HG02938 (cell line): ENCODE results near the gene TOMM70.
"Not testable (repeated sequence)": the region's sequence is repeated elsewhere in the genome, so short reads cannot be mapped to it uniquely, and the experiment has no call there.

Experiments
- ATAC-seq: cut with Tn5 transposase; IDR thresholded peaks from one replicate; pipeline ENCODE4 v1.9.1; 2021; ENCODE audit warnings: mild to moderate bottlenecking, moderate library complexity; ENCODE audit not compliant: unreplicated experiment

The TOMM70 gene

DNA sequence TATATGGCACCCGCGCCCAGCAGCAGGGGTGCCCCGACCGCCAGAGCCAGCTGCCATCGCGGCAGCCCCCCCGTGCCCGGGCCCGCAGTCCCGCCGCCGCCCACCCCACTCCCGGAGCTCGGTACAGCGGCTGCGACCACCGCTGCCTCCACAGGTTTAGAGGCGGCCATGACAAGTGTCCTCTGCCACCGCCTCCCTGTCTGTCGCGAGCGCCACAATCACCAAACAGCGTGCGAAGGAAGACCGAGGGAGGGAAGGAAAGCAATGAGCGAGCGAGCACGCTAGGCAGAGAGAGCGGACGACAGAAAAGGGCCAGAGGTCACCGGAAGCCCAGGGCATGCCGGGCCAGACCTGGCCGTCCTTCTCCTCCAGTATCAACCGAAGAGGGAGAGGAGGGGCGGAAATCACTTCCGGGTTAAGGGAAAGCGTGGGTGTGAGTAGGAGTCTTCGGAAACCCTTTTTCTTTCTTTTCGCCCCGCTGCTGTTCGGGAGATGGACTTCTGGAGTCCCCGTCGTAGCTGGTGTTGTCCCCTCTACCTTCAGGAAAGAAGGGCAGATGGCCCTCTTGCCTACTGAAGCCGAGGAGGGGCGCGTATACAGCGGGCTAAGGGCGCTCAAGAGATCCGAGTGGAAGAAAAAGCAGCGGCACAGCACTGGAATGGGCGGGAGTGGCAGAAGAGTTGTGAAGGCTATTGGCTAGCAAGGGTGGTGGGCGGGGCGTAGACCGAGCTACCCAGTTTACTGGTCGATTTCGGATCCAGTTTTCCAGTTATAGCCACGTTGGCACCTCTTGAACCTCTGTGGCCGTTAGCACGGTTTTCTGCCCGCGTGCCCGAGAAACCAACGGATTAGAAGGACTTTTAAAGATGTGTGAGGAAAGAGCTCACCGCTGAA is at the start of gene TOMM70, which contains the start of gene LNP1:
TSS of gene TOMM70 (minus strand) at position 310 of the 894 bp plus-strand sequence. CDS start at position 170, 140 bp downstream.
TSS of gene LNP1 (plus strand) at position 760 of the 894 bp plus-strand sequence. CDS start 28,191 bp downstream, outside the sequence.
- ATAC-seq = peak; percentile 87

DNA sequence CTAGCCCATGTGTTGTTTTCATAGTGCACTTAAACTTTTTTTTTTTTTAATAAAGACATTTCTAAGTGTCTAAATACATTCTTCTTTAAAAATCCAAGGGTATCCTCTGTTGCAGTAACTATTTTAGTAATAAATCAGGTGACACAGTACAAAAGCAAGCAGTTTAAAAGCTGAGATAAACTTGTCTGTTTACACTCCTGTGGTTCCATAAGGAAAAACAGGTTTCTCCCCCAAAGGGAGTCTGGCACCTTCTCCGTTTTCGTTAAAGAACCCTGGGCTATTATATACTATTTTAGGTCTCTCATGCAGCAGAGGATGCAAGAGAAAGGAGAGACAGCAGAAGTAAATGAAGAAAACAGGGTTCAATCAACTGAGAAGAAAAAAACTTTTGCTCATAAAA is 48.3 kb upstream of the TOMM70 start:
- ATAC-seq = no peak

DNA sequence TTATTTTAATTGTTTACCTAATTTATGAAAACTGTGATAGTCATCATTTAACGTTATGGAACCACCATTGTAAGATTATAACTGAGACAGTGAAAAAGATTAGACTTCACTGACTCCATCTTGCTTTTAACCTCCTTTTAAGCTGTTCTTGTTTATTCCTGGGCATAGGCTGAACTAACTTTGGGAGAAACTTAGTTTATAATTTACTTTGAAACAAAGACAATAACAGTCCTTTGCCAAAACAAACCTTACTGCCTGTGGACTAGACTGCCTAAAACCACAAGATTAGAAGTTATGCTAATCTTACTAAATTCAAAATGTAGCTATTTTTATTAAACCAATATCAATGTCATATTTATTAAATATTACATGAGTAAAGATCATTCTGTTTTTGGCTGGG is 47.2 kb upstream of the TOMM70 start:
- no peak for ATAC-seq

DNA sequence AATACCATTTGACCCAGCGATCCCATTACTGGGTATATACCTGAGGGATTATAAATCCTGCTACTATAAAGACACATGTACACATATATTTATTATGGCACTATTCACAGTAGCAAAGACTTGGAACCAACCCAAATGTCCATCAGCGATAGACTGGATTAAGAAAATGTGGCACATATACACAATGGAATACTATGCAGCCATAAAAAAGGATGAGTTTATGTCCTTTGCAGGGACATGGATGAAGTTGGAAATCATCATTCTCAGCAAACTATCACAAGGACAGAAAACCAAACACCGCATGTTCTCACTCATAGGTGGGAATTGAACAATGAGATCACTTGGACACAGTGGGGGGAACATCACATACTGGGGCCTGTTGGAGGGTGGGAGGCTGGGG is 46.2 kb upstream of the TOMM70 start:
- ATAC-seq = not testable (repeated sequence)

DNA sequence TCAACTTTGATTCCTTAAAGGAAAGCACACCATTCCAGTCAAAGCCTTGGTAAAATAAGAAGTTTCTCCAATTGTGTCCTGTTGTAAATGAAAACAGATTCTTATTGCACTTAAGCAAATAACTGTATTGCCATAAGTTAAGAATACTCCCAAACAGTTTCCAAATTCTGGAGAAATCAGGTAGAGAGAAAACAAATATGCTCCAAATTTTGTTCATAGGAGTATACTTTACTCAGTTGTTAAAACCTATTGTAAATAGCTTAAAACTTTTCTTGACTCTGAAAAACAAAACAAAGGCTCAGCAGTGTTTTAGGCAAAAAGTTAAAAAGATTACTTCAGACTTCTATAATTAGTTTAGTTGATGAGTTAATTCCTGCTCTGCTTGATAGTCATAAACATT is 42.8 kb upstream of the TOMM70 start:
- no peak for ATAC-seq

DNA sequence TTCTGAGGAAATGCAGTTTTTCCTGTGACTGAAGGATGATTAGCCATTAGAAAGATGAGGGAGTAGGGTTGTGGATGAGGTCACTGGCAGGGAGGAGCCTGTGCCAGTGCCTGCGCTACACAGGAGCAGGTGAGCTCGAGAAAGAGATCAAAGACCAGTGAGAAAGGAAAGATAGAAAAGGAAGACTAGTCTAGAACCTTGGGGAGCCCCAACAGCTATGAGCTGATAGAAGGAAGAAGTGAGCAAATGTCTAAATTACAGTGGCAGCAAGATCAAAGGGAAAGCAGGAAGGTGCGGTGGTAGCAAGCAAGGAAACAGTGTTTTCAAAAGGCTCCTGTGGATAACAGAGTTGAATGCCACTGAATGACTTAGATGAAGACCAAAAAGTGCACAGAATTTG is 40.0 kb upstream of the TOMM70 start:
- no peak for ATAC-seq

DNA sequence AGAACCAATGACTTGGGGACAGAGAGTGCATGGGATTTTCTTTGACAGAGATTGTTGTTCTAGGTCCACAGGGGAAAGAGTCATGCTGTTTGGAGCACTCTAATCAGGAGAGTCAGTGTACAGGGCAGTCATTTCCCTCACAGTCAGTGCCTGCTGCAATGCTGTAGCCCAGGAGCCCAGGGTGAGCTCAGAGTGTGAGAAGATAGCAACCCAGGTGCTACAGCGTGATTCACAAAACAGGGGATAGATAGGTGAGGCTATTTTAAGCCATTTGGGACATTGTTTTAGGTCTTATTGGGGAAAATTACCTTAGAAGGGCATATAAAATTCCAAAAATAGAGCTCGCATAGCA is 37.7 kb upstream of the TOMM70 start:
- ATAC-seq = no peak

DNA sequence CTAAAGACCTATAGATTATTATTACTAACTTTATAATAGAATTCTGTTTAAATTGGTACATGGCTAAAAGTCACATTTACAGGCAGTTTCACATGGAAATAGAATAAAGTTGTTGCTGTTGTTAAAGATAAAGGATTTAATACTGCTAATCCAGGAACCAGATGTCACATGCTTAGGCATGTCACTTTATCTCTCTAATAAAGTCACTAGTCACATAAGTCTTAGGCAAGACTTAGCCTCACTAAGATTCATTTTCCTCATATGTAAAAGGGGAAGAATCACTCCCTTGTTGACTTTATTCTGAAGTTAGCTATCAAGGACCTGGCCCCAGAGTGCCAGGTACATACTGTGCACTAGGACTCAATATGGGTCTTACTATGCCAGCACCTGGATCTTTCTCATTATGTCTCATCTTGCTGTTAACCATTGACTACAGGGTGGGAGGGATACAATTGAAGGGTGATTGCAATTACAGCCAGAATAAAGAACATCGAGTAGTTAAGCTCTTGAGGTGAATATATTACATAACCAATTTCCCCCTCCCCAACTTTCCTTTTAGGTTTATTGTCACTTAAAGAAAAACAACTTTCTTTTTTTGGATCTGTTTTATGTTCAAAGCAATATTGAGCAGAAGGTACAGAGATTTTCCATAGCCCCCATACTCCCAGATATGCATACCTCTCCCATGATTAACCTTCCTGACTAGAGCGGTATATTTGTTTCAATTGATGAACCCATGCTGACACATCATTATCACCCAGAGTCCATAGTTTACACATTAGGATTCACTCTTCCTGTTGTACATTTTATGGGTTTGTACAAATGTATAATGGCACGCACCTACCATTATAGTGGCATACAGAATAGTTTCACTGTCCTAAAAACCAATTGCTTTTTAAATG is 37.1 kb upstream of the TOMM70 start:
- ATAC-seq = no peak

DNA sequence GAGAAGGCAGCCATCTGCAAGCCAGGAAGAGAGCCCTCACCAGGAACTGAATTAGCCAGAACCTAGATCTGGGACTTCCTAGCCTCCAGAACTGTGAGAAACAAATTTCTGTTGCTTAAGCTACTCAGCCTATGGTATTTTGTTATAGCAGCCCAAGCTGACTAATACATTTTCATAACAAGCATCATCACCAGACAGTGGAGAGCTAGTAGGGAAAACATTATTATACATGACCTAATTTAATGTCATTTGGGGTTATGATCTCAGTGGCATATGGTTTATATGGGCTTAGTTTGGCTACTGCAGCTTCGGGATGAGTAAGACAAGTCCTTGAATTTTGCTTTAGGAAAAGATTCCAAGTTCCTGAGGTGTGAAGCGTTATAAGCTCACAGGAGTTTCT is 36.1 kb upstream of the TOMM70 start:
- ATAC-seq = no peak

DNA sequence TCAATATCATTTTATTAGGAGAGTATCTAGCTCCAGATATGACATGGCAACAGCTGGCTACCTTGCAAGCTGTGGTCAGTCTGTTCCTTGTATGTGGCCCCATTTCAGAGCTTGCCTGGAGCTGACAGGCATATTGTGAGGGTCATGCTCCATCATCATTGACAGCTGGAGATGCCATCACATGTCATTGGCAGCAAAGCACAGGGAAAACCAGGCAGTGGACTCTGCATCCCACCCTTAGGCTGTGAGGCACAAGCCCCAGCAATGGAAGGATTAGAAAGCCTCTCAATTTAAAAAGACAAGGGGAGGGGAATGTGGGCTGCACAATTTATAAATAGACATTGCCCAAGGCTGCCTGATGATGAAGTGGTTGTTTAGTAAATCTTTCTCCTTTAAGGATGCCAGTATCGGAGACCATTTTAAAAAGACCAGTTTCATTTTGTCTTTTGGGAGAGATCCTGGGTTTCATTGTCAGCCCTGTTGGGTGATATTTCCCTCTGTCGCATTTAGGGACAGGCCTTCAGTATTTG is 28.4 kb upstream of the TOMM70 start:
- ATAC-seq = no peak

DNA sequence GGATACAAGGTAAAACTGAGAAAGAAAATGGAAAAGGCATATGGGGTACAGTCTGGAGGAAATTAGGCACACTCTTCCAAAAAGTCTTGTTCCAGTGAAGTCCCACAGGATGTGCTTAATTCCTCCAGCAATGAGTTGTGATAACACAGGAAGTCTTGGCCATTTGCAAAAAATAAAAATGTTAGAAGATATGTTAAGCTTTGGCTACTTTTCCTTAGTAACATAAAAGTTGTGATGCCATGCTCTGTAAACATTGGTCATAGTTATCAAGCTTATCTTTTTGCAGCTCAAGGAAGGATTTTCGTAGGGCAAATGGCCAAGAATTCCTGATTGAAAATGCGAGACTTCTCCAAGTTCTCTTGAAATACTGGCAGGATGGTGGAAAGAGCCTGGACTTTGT is 26.8 kb upstream of the TOMM70 start:
- ATAC-seq = no peak

DNA sequence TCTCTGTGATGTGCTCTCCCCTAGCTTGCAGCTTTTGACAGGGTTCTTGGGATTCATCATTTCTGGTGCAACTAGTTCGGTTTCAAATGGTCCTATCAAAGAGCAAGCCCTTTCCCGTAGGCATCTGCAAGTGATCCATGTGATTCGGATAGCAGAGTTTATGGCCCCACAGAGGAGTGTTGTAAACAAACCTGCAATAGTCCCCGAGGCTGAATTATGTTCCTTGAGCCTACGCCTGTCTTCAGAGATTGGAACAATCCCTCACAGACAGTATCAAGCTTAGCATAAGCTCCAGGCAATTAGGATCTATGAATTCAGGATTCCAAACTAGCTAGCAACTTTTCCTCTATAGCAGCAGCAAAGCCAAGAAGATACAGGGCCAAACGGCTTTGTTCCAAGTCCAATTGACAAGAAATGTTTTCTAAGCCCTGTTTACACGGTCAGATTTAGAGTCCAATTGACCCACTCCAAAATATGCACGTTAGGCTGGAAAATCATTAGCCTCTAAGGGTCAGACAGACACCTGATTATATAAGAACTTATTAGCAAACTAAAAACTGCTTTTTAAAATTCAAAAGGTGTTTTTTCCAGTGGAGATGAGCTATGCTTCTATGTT is 25.3 kb upstream of the TOMM70 start:
- no peak for ATAC-seq

DNA sequence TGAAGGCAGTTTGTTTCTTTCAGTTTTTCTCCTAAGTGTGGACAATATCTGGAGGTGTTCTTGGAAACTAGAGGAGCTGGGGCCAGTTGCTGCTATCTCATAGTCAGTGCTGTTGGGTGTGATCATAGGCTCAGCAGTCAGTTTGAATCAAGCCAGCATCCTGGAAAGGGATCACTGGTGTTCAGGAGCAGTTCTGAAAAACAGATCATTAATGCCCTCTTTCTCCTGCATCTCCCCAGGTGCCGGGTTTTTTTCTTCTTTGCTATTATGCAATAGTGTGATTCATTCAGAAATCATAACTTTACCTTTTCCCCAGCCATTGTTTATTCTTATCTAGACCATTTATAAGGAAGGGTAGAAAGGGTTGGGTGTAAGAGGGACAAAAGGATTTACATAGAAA is 24.4 kb upstream of the TOMM70 start:
- ATAC-seq = no peak

DNA sequence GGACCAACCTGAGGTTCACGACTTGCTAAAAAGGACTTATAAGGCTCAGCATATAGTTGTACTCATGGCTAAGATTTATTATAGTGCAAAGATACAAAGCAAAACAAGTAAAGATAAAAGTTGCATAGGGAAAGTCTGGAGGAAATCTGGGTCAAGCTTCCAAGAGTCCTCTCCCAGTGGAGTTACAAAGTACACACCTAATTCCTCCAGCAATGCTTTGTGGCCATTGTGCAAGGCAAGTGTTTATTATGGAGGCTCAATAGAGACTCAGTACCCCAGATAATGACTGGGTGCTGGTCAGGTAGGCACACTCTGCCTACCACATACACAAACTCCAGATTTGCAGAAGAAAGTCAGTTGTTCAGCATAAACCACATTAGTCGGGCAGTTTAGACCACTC is 23.4 kb upstream of the TOMM70 start:
- no peak for ATAC-seq

DNA sequence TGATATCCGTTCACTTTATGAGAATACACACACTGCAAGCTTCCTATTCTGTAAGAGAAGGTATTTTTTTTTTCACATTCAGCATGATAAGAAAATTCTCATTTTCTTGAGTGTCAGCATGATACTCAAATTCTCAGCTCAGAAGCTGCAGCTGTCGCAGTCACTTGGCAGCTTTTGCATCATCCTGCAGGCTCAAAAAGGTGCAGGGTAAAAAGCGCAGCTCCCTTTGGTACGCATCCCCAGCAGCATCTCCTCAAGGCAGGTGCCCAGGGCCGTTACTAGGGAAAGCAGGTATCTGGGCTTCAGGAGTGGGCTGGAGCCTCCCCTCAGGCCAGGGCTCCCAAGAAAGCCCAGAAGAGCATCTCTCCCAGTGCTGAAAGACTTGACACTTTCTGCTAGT is 22.7 kb upstream of the TOMM70 start:
- no peak for ATAC-seq

DNA sequence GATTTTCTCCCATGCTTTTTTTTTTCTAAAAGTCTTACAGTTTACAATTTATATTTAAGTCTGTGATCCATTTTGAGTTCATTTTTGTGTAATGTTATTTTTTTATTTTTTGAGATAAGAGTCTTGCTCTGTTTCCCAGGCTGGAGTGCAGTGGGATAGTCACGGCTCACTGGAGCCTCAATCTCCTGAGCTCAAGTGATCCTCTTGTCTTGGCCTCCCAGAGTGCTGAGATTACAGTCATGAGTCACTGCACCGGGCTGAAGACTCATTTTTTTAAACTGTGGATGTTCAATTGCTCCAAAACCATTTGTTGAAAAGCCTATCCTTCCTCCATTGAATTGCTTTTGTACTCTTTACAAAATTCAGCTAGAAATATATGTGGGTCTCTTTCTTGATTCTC is 20.0 kb upstream of the TOMM70 start:
- no peak for ATAC-seq

DNA sequence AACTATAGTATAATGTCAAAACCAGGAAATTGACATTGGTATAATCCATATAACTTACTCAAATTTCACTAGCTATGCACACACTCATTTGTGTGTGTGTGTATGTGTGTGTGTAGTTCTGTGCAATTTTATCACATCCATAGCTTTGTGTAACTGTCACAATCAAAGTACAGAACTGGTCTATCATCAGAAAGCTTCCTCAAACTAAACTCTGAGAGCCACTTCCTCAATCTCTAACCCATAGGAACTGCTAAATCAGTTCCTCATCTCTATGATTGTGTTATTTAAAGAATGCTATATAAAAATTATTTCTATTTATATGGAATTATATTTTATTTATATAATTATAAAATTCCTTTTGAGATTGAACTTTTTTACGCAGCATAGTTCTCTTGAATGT is 18.5 kb upstream of the TOMM70 start:
- ATAC-seq = no peak

DNA sequence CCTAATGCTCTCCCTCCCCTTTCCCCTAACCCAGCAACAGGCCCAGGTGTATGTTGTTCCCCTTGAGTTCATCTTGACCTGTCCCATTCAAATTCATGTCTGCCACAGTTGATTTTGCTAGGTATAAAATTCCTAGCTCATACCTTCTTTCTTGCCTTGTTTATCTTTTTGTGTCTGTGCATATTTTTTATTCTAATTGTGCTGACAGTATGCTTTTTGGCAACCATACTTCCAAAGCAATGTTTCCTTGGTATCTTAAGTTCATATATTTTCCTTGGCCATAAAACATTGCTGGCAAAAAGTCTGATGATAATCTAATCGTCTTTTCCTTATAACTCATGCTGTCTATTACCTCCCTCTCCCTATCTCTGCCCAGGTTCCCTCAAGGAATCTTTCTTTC is 16.0 kb upstream of the TOMM70 start:
- ATAC-seq = no peak

DNA sequence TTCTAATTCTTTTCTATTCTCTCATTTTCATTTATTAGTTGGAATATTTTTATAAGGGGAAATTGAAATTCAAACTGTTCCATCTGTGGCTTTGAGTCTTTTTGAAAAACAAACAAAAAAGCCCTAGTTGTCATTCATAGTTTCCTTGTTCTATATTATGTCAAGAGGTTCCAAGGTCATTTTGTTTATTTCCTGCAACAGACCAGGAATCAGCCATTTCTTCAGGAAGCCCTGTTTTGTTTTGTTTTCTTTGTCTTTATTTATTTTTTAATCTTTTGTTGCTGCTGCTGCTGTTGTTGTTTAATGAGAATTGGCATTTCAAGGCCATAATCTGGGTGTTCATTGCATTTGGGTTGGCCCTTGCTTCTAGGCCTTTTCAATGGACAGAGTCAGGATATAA is 15.3 kb upstream of the TOMM70 start:
- no peak for ATAC-seq

DNA sequence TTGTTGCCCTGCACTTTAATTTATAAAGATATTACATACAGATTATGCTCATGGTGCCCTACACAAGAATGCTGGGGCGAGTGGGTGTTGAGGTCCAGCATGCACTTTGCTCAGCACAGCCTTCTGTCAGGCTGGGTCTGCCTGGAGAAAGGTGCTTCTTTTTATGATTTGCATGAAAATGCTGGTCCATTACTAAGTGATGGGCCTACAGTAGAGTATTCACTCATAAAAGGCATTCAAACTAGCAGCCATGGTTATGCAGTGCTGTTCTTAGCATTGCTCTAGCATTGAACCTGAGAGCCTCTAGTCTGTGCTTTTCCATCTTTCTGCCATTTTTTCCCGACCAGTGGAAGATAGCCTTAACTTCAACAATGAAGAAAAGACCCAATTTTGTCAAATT is 12.7 kb upstream of the TOMM70 start:
- no peak for ATAC-seq

DNA sequence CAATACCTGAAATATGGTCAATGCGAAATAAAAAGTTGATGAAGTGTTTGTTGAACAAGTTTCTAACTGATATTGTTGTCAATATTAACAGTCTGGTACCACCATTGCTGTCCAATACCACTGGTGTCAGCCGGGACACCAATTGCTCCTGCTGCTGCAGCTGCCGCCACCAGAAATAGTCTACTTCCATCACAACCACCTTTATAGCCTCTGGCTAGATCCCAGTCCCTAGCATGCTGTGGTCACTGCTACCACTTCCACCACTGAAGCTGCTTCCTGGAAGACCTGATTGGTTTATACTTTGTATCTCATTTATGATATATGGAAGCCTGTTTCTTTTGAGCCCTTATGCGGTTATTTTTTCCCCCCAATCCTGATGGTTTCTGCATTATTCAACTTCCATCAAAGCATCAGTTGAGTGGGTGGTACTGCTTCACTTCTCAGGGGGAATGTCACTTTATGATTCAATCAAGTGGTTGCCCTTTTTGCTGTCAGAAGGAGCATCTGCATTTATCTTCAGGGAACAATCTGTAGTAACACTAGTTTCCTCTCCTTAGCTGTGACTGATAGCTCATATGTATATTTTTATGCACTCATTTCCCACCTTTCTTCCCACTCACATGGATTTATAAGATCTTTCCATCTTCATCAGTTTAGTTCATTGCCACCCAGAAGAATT is 12.2 kb upstream of the TOMM70 start:
- ATAC-seq = no peak
